Measurements from ENCODE around the gene ELAVL4. TPM values are rescaled to one million over a fixed set of nuclear protein-coding genes. Genes with fewer than 3 reads are reported as not detected.

ELAVL4 gene
- polyA plus RNA-seq, 3 donors: not detected

DNA sequence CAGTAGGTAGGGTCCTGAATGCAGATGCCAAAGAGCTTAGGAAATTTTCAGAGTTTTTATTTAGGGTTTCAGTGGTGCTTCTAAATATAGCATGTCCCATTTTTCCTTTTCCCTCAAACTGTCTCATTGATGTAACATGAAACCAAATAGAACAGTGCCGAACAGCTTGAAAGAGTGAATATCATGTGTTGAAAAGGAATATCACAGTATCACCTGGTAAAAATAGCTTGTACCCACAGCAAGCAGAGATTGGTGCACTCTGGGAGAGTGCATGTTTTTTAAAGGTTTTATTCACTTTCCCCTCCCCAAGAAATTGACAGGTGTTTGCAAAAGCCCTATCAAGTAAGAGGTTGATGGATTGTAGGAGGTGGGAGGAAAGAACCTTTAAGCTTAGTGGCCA is 41.9 kb upstream of the ELAVL4 start:
- peaks cover 0 to 2% (median 0%) of the 10 kb centered on the region in 7 donors for H3K9me3 Mint-ChIP-seq
- H3K9ac ChIP-seq (ENCODE audit: insufficient read depth, low read length, poor library complexity, severe bottlenecking): no peak overlapping the region
- no peak for TF ChIP-seq CTCF (IDR thresholded peaks at IDR 0.05)
- H3K27me3 Mint-ChIP-seq (ENCODE audit: low read depth in 3 of 3): peaks cover 0 to 3% (median 0%) of the 10 kb centered on the region in 3 donors
- intact Hi-C loops (cut with micrococcal nuclease): no loop called here
- H3K27me3 ChIP-seq (ENCODE audit: control insufficient read depth in 2 of 2, insufficient read depth in 2 of 2, low read length in 2 of 2): no peaks in the 10 kb centered on the region
- H3K27ac Mint-ChIP-seq: no peak overlapping the region
- no peak overlapping the region for H3K4me3 Mint-ChIP-seq
- no peaks in the 10 kb centered on the region for H3K36me3 Mint-ChIP-seq
- H3K4me2 ChIP-seq (replicated peaks; ENCODE audit: extremely low read depth, low read length, poor library complexity, severe bottlenecking): no peak overlapping the region
- H3K79me2 ChIP-seq (ENCODE audit: insufficient read depth, low read length): no peaks in the 10 kb centered on the region
- H4K20me1 ChIP-seq (ENCODE audit: insufficient read depth, low read length): no peaks in the 10 kb centered on the region
- H3K36me3 ChIP-seq (replicated peaks in 1 of 2; ENCODE audit: control insufficient read depth in 1 of 2, insufficient read depth in 2 of 2, low read length in 2 of 2): no peaks in the 10 kb centered on the region
- no peak overlapping the region for H2AFZ ChIP-seq (ENCODE audit: insufficient read depth, low read depth, low read length, poor library complexity, severe bottlenecking)
- DNase-seq: no peak
- no peaks in the 10 kb centered on the region for H3K4me1 ChIP-seq (ENCODE audit: control insufficient read depth in 1 of 2, insufficient read depth in 2 of 2, low read length in 2 of 2)
- no CpG with 5 or more reads among the region's 1 CpG for WGBS (ENCODE audit: insufficient coverage)
- no peaks in the 10 kb centered on the region for H3K9me3 ChIP-seq (replicated peaks in 1 of 2; ENCODE audit: control insufficient read depth in 1 of 2, insufficient read depth in 1 of 2, low read length in 2 of 2)
- H3K4me1 Mint-ChIP-seq: no peaks in the 10 kb centered on the region
- no peak overlapping the region for H3K4me3 ChIP-seq (replicated peaks in 1 of 3; ENCODE audit: low read depth in 2 of 3, low read length in 3 of 3)
- H3K27ac ChIP-seq (ENCODE audit: low read depth in 1 of 2, low read length in 2 of 2): no peak overlapping the region

DNA sequence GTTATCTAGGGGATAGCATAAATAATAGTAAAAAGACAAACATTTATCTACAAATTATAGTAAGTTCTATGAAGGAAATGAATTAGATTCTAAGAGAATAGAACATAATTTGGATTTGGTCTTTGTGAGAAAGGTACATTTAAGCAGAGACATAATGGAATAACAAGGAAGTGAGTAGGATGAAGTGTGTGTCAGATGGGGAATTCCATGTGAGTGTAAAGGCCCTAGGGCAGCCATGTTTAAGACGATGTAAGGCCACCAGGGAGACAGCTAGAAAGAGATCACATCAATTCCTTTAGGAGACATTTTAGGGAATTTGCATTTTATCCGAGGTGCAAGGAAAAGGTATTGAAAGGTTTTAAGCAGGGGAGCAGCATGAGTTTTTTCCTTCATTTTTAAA is 33.8 kb upstream of the ELAVL4 start:
- Histone ChIP-seq H3K9me3 (replicated peaks in 1 of 2; ENCODE audit: control insufficient read depth in 1 of 2, insufficient read depth in 1 of 2, low read length in 2 of 2) (no peaks in the 10 kb centered on the region), H2AFZ (ENCODE audit: insufficient read depth, low read depth, low read length, poor library complexity, severe bottlenecking) (no peak overlapping the region), H3K27me3 (ENCODE audit: control insufficient read depth in 2 of 2, insufficient read depth in 2 of 2, low read length in 2 of 2) (no peaks in the 10 kb centered on the region), H3K36me3 (replicated peaks in 1 of 2; ENCODE audit: control insufficient read depth in 1 of 2, insufficient read depth in 2 of 2, low read length in 2 of 2) (no peaks in the 10 kb centered on the region), H3K79me2 (ENCODE audit: insufficient read depth, low read length) (no peaks in the 10 kb centered on the region), H3K4me2 (replicated peaks; ENCODE audit: extremely low read depth, low read length, poor library complexity, severe bottlenecking) (no peak overlapping the region), H3K9ac (ENCODE audit: insufficient read depth, low read length, poor library complexity, severe bottlenecking) (no peak overlapping the region), H3K27ac (ENCODE audit: low read depth in 1 of 2, low read length in 2 of 2) (no peak overlapping the region), H3K4me1 (ENCODE audit: control insufficient read depth in 1 of 2, insufficient read depth in 2 of 2, low read length in 2 of 2) (no peaks in the 10 kb centered on the region), H3K4me3 (replicated peaks in 1 of 3; ENCODE audit: low read depth in 2 of 3, low read length in 3 of 3) (no peak overlapping the region), H4K20me1 (ENCODE audit: insufficient read depth, low read length) (no peaks in the 10 kb centered on the region)
- TF ChIP-seq CTCF (IDR thresholded peaks at IDR 0.05): no peak
- no peaks in the 10 kb centered on the region for H3K4me1 Mint-ChIP-seq
- no peak overlapping the region for H3K27ac Mint-ChIP-seq
- no peak overlapping the region for H3K4me3 Mint-ChIP-seq
- WGBS (ENCODE audit: insufficient coverage): 93% methylated on average over 2 of the region's 2 CpGs
- intact Hi-C loops (cut with micrococcal nuclease): no loop called here
- no peaks in the 10 kb centered on the region for H3K9me3 Mint-ChIP-seq
- H3K36me3 Mint-ChIP-seq: no peaks in the 10 kb centered on the region
- peaks cover 0 to 2% (median 2%) of the 10 kb centered on the region in 3 donors for H3K27me3 Mint-ChIP-seq (ENCODE audit: low read depth in 3 of 3)
- DNase-seq: no peak

All from CD14-positive monocyte (primary cell).